Measurements from ENCODE around the gene NOL6. TPM values are rescaled to one million over a fixed set of nuclear protein-coding genes. Genes with fewer than 3 reads are reported as not detected.
A peak's percentile ranks its signal among the peaks of the same experiment; 100 is the strongest.

The NOL6 gene
- total RNA-seq, 1 experiment from 2014 or later, result 39.3 TPM

DNA sequence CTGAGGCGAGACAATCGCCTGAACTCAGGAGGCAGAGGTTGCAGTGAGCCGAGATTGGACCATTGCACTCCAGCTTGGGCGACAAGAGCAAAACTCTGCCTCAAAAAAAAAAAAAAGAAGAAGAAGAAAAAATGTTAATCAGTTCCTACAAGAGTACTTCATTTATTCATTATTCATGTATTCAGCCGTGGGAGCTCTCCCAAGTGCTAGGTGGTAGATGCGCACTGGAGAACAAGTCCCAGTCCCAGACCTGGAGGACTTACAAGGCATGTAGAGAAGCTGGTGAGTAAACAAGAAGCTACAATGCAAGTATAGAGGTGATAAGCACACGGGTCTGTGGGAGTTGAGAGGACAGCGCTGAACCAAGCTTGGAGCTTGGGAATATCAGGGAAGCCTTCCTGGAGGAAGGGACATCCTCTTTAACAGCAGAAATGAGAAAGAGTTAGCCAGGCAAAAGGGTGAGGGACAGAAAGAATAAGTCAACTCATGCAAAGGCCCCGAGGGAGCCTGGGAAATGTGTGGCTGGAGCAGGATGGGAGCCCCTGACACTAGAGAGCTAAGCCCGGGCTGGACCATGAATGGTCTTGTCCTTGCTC, 53.9 kb downstream of the NOL6 start:
- intact Hi-C loops (cut with micrococcal nuclease; ENCODE audit: unreplicated experiment), result loop anchor here (5.0 kb wide), 1 partner anchor 47 kb away; no protein-coding TSS in a partner anchor
- no TSS peak for BruUV-seq (replicated peaks)
- no peaks in the 10 kb centered on the region for H3K9me3 Mint-ChIP-seq (ENCODE audit: low read depth, unreplicated experiment)
- H3K4me3 Mint-ChIP-seq (ENCODE audit: low read depth, unreplicated experiment), result no peak overlapping the region
- peaks cover 15% of the 10 kb centered on the region for H3K27me3 Mint-ChIP-seq (ENCODE audit: unreplicated experiment)
- CTCF ChIA-PET, result interaction anchor here (0.6 kb wide), 1 partner anchor 23 kb away, joined by 5 read pairs; no protein-coding TSS in a partner anchor
- no peak for TF ChIP-seq CTCF (IDR thresholded peaks at IDR 0.05; ENCODE audit: unreplicated experiment)
- no peak for DNase-seq
- no peak overlapping the region for H3K27ac Mint-ChIP-seq (ENCODE audit: unreplicated experiment)
- H3K36me3 Mint-ChIP-seq (ENCODE audit: insufficient read depth, unreplicated experiment), result peaks cover 8% of the 10 kb centered on the region
- H3K4me1 Mint-ChIP-seq (ENCODE audit: low read depth, unreplicated experiment), result peaks cover 47% of the 10 kb centered on the region

DNA sequence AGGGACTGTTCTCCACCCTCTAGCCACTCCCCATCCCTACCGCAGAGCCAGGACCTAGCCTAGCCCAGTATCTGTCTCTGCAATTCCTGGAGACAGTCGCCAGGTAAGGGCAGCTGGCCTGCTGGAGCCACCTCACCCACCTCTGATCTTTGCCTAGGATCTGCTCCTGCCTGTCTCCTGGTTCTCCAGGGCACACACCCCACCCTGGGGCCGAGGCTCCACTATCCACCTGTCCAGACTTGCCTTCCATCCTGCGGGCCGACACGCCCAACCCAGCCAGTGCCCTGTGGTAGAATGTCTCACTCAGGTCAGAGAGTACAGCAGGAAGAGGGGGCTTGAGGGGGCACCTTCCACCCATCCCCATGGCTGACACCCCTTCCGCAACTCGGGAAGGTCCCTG, 55.6 kb downstream of the NOL6 start:
- peaks cover 8% of the 10 kb centered on the region for H3K36me3 Mint-ChIP-seq (ENCODE audit: insufficient read depth, unreplicated experiment)
- H3K4me3 Mint-ChIP-seq (ENCODE audit: low read depth, unreplicated experiment), result no peak overlapping the region
- DNase-seq, result no peak
- intact Hi-C loops (cut with micrococcal nuclease; ENCODE audit: unreplicated experiment), result loop anchor here (5.0 kb wide), 1 partner anchor 49 kb away; no protein-coding TSS in a partner anchor
- H3K27me3 Mint-ChIP-seq (ENCODE audit: unreplicated experiment), result peaks cover 15% of the 10 kb centered on the region
- H3K27ac Mint-ChIP-seq (ENCODE audit: unreplicated experiment), result peak overlapping the region; percentile 71
- H3K9me3 Mint-ChIP-seq (ENCODE audit: low read depth, unreplicated experiment), result no peaks in the 10 kb centered on the region
- TF ChIP-seq CTCF (IDR thresholded peaks at IDR 0.05; ENCODE audit: unreplicated experiment), result no peak
- peaks cover 47% of the 10 kb centered on the region for H3K4me1 Mint-ChIP-seq (ENCODE audit: low read depth, unreplicated experiment)
- BruUV-seq (replicated peaks), result no TSS peak
- CTCF ChIA-PET, result no interaction called here

GRCh38 chr9:33416996-33417395, 56.7 kb downstream of the NOL6 start:
- BruUV-seq (replicated peaks), result no TSS peak
- Mint-ChIP-seq H3K36me3 (ENCODE audit: insufficient read depth, unreplicated experiment) (peaks cover 8% of the 10 kb centered on the region), H3K9me3 (ENCODE audit: low read depth, unreplicated experiment) (no peaks in the 10 kb centered on the region), H3K27me3 (ENCODE audit: unreplicated experiment) (peaks cover 15% of the 10 kb centered on the region), H3K27ac (ENCODE audit: unreplicated experiment) (no peak overlapping the region), H3K4me3 (ENCODE audit: low read depth, unreplicated experiment) (no peak overlapping the region), H3K4me1 (ENCODE audit: low read depth, unreplicated experiment) (peaks cover 47% of the 10 kb centered on the region)
- intact Hi-C loops (cut with micrococcal nuclease; ENCODE audit: unreplicated experiment), result loop anchor here (5.0 kb wide), 1 partner anchor 50 kb away; no protein-coding TSS in a partner anchor
- DNase-seq, result no peak
- CTCF ChIA-PET, result interaction anchor here (0.5 to 1.8 kb wide), 4 partner anchors 10 to 21 kb away, joined by 3 to 7 read pairs (median 4); no protein-coding TSS in a partner anchor
- TF ChIP-seq CTCF (IDR thresholded peaks at IDR 0.05; ENCODE audit: unreplicated experiment), result no peak

DNA sequence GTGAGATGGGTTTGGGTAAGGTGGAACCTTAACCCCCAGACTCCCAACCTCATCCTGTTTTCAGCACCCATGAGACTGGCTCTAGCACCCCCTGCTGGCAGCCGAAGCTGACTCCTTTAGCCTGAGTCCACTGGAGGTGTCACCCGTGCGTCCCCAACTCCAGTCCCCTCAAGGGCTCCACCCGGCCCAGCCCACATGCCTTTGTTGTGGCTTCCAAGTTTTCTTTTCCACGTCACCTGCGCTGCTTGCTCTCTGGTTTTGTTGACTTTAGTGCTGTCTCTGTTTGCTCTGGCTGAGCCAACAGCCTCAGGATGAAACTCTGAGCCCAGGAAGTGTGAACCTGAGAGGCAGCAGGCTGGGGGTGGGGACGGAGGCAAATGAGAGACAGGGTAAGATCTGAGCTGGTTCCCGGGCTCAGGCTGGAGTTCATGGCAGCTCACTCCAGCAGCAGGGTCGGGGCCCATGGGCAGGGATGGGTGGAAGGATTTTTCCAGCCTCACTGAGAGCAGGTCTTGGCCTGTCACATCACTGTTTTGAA, 58.2 kb downstream of the NOL6 start:
- H3K4me3 Mint-ChIP-seq (ENCODE audit: low read depth, unreplicated experiment), result peak overlapping the region; percentile 41
- peak; percentile 66 for TF ChIP-seq CTCF (IDR thresholded peaks at IDR 0.05; ENCODE audit: unreplicated experiment)
- intact Hi-C loops (cut with micrococcal nuclease; ENCODE audit: unreplicated experiment), result loop anchor here (5.0 kb wide), 1 partner anchor 52 kb away; no protein-coding TSS in a partner anchor
- peak; percentile 88 for DNase-seq
- peaks cover 47% of the 10 kb centered on the region for H3K4me1 Mint-ChIP-seq (ENCODE audit: low read depth, unreplicated experiment)
- BruUV-seq (replicated peaks), result no TSS peak
- H3K27ac Mint-ChIP-seq (ENCODE audit: unreplicated experiment), result peak overlapping the region; percentile 62
- no peaks in the 10 kb centered on the region for H3K9me3 Mint-ChIP-seq (ENCODE audit: low read depth, unreplicated experiment)
- H3K27me3 Mint-ChIP-seq (ENCODE audit: unreplicated experiment), result peaks cover 13% of the 10 kb centered on the region
- CTCF ChIA-PET, result interaction anchor here (0.6 to 2.0 kb wide), 11 partner anchors 8 to 95 kb away, joined by 3 to 13 read pairs (median 4); partner anchors contain the start of gene AQP3
- peaks cover 8% of the 10 kb centered on the region for H3K36me3 Mint-ChIP-seq (ENCODE audit: insufficient read depth, unreplicated experiment)
